CD4-positive, alpha-beta T cell (primary cell): ENCODE measurements around the gene SIAH1. TPM values are rescaled to one million over a fixed set of nuclear protein-coding genes. Genes with fewer than 3 reads are reported as not detected.

Source experiments
- ATAC-seq: fragments of 200-7000 bp; cut with Tn5 transposase; one replicate; pipeline ENCODE4 v1.10.0; 2022; ENCODE audit warnings: mild to moderate bottlenecking; ENCODE audit not compliant: poor library complexity
- CTCF ChIA-PET: fragments of 350-600 bp; sonication (Branson Sonifier 250); formaldehyde crosslinking; loops from one replicate; lab custom pipeline; 2021; ENCODE audit warnings: antibody characterized with exemption, inconsistent platforms; lab: Charles Lee
- POLR2A ChIA-PET: fragments of 350-600 bp; sonication (Branson Sonifier 250); formaldehyde crosslinking; loops from one replicate; lab custom pipeline; 2021; ENCODE audit warnings: antibody characterized with exemption, inconsistent platforms; lab: Charles Lee
- DNase-seq, 14 experiments: peaks; one replicate each; pipeline ENCODE4 v3.0.0-alpha.2; 2013 to 2020; ENCODE audit warnings: mixed read lengths in 2 of 14
- H3K27ac ChIP-seq, 2 donors: one replicate each; pipeline versions ENCODE4 v1.5.1 to v1.7.0; 2013; ENCODE audit warnings: low read length in 2 of 2, low read depth in 1 of 2, mild to moderate bottlenecking in 1 of 2
- H3K27me3 ChIP-seq, 2 experiments: 1 replicate in 1 of 2; 2 replicates in 1 of 2; pipeline versions ENCODE4 v1.6.1 to v1.7.0; 2013; ENCODE audit warnings: low read length in 2 of 2, control low read depth in 1 of 2, mild to moderate bottlenecking in 1 of 2, moderate library complexity in 1 of 2; ENCODE audit not compliant: insufficient read depth in 2 of 2, control insufficient read depth in 1 of 2
- H3K36me3 ChIP-seq: one replicate; pipeline ENCODE4 v1.6.1; 2013; ENCODE audit warnings: low read length, control low read depth; ENCODE audit not compliant: insufficient read depth
- H3K4me1 ChIP-seq: one replicate; pipeline ENCODE4 v1.6.1; 2013; ENCODE audit warnings: low read length, control low read depth; ENCODE audit not compliant: insufficient read depth
- H3K4me3 ChIP-seq: one replicate; pipeline ENCODE4 v1.5.1; 2013; ENCODE audit warnings: mild to moderate bottlenecking, low read length, moderate library complexity
- H3K9me3 ChIP-seq, 2 experiments: 1 replicate in 1 of 2; 2 replicates in 1 of 2; pipeline versions ENCODE4 v1.6.1 to v1.7.0; 2013; ENCODE audit warnings: low read length in 2 of 2, mild to moderate bottlenecking in 2 of 2, control low read depth in 1 of 2, moderate library complexity in 1 of 2; ENCODE audit not compliant: control insufficient read depth in 1 of 2, insufficient read depth in 1 of 2
- H3K27ac Mint-ChIP-seq: one replicate; pipeline ENCODE4 v1.8.0; 2020; ENCODE audit warnings: mixed read lengths
- H3K27me3 Mint-ChIP-seq: one replicate; pipeline ENCODE4 v1.8.0; 2021; ENCODE audit warnings: mixed read lengths
- H3K36me3 Mint-ChIP-seq: one replicate; pipeline ENCODE4 v1.8.0; 2021; ENCODE audit warnings: low read depth, mixed read lengths
- H3K4me1 Mint-ChIP-seq: one replicate; pipeline ENCODE4 v1.8.0; 2021; ENCODE audit warnings: low read depth, mixed read lengths
- H3K4me3 Mint-ChIP-seq: one replicate; pipeline ENCODE4 v1.8.0; 2020; ENCODE audit warnings: mild to moderate bottlenecking, mixed read lengths
- H3K9me3 Mint-ChIP-seq: one replicate; pipeline ENCODE4 v1.8.0; 2020; ENCODE audit warnings: mixed read lengths
- intact Hi-C, 2 experiments: fragments of 100-400 bp; cut with DNase I in 1 of 2; cut with micrococcal nuclease in 1 of 2; formaldehyde crosslinking; loops; one replicate each; pipeline versions ENCODE4 v1.15.1 to v1.9.0; 2023 to 2025; cut with DNase I, micrococcal nuclease
- total RNA-seq, 174 experiments: library from RNA in 2 of 174; stranded (reverse) in 2 of 174; gene quantifications; one replicate each; pipeline ENCODE4 v1.2.3 and lab custom pipeline; 2021 to 2026
- TF ChIP-seq, protein P1 (sequence below): fragments of 200-600 bp; IDR thresholded peaks from one replicate; pipeline ENCODE4 v1.8.0; 2022; ENCODE audit warnings: antibody characterized with exemption, mild to moderate bottlenecking

SIAH1 gene
- total RNA-seq, 2 experiments from 2014 or later: 40.9 to 43.0 TPM

DNA sequence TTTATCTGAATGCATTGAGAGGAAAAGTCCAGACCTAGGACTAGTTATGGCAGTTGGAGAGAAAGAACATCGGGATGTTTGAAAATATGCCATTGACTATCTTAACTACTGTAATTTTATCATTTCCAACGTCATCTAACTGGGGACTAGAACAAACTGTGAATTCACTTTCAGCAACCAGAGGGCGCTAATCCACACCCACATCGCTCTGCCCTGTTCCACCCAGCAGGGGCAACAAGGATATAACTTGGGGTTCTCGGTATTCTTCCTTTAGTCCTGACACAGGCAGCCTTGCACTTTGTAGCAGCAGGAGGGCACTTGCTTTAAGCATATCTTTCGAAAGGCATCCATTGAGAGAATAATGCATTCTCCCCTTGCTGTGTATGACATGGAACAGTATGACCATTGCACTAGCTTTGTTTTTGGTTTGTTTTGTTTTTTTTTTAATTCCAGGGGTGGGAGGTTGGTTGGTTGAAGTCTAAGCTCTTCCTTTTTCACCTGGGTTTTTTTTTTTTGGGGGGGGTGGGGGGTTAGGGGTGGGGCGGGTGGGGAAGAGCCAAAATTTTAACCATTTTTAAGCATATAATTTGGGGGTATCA is 31.5 kb downstream of the SIAH1 start:
- POLR2A ChIA-PET: interaction anchor here (0.9 to 5.3 kb wide), 7 partner anchors 12 to 276 kb away, joined by 3 to 26 read pairs (median 6); partner anchors contain the start of gene SIAH1
- peak; percentile 47 to 90 (median 59) for DNase-seq
- H3K27me3 Mint-ChIP-seq: no peaks in the 10 kb centered on the region

GRCh38 chr16:48352648-48353390 is 32.4 kb downstream of the SIAH1 start:
- TF ChIP-seq, protein P1, sequence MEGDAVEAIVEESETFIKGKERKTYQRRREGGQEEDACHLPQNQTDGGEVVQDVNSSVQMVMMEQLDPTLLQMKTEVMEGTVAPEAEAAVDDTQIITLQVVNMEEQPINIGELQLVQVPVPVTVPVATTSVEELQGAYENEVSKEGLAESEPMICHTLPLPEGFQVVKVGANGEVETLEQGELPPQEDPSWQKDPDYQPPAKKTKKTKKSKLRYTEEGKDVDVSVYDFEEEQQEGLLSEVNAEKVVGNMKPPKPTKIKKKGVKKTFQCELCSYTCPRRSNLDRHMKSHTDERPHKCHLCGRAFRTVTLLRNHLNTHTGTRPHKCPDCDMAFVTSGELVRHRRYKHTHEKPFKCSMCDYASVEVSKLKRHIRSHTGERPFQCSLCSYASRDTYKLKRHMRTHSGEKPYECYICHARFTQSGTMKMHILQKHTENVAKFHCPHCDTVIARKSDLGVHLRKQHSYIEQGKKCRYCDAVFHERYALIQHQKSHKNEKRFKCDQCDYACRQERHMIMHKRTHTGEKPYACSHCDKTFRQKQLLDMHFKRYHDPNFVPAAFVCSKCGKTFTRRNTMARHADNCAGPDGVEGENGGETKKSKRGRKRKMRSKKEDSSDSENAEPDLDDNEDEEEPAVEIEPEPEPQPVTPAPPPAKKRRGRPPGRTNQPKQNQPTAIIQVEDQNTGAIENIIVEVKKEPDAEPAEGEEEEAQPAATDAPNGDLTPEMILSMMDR: no peak
- peaks cover 2% of the 10 kb centered on the region for H3K4me1 ChIP-seq
- no peaks in the 10 kb centered on the region for H3K9me3 ChIP-seq
- Mint-ChIP-seq H3K27me3 (no peaks in the 10 kb centered on the region), H3K4me3 (no peak overlapping the region), H3K9me3 (no peaks in the 10 kb centered on the region), H3K4me1 (peaks cover 12% of the 10 kb centered on the region), H3K36me3 (peaks cover 76% of the 10 kb centered on the region), H3K27ac (no peak overlapping the region)
- ATAC-seq: no peak
- no peak for DNase-seq
- H3K27ac ChIP-seq: no peak overlapping the region
- ChIA-PET CTCF (interaction anchor here (0.7 to 6.2 kb wide), 7 partner anchors 12 to 278 kb away, joined by 3 to 42 read pairs (median 9); no protein-coding TSS in a partner anchor), POLR2A (interaction anchor here (1.5 to 2.5 kb wide), 3 partner anchors 13 to 277 kb away, joined by 6 to 12 read pairs (median 10); no protein-coding TSS in a partner anchor)
- peaks cover 49% of the 10 kb centered on the region for H3K36me3 ChIP-seq
- H3K27me3 ChIP-seq: no peaks in the 10 kb centered on the region
- H3K4me3 ChIP-seq: no peak overlapping the region
- intact Hi-C loops: loop anchor here (1.0 to 5.0 kb wide), 5 partner anchors 13 to 277 kb away; no protein-coding TSS in a partner anchor

More for the DNA sequence above, 31.5 kb downstream of the SIAH1 start:
- H3K36me3 ChIP-seq: peaks cover 44% of the 10 kb centered on the region
- H3K27me3 ChIP-seq: no peaks in the 10 kb centered on the region
- Mint-ChIP-seq H3K36me3 (peaks cover 73% of the 10 kb centered on the region), H3K4me3 (no peak overlapping the region), H3K9me3 (no peaks in the 10 kb centered on the region), H3K27ac (peak overlapping the region; percentile 67), H3K4me1 (peaks cover 12% of the 10 kb centered on the region)
- CTCF ChIA-PET: interaction anchor here (0.7 to 6.2 kb wide), 10 partner anchors 11 to 277 kb away, joined by 3 to 42 read pairs (median 6); no protein-coding TSS in a partner anchor
- ATAC-seq: peak; percentile 98
- intact Hi-C loops: loop anchor here (1.0 to 5.0 kb wide), 6 partner anchors 13 to 277 kb away; no protein-coding TSS in a partner anchor
- H3K9me3 ChIP-seq: no peaks in the 10 kb centered on the region
- no peak overlapping the region for H3K4me3 ChIP-seq
- H3K4me1 ChIP-seq: peaks cover 2% of the 10 kb centered on the region
- TF ChIP-seq, protein P1: peak; percentile 85
- H3K27ac ChIP-seq: no peak overlapping the region

DNA sequence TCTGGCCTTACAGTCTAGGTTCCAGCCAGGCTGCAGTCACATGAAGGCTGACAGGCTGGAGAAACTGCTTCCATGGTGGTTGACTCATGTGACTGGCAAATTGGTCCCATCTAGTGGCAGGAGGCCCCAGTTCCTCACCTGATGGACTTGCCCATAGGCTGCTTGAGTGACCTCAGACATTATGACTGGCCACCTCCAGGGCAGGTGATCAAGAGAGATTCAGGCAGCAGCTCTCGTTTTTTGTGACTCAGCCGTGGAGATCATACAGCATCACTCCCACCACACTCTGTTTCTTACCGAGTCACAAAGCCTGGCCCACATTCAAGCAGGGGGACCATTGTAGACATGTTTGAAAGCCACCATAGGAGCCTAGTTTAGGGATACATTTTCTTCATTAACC is 34.5 kb downstream of the SIAH1 start:
- peaks cover 6% of the 10 kb centered on the region for H3K4me1 ChIP-seq
- no peaks in the 10 kb centered on the region for H3K9me3 Mint-ChIP-seq
- ChIA-PET POLR2A (interaction anchor here (1.2 kb wide), 1 partner anchor 273 kb away, joined by 4 read pairs; no protein-coding TSS in a partner anchor), CTCF (interaction anchor here (1.3 to 4.5 kb wide), 2 partner anchors 272 to 280 kb away, joined by 6 to 16 read pairs; no protein-coding TSS in a partner anchor)
- no peak overlapping the region for H3K27ac ChIP-seq
- no peaks in the 10 kb centered on the region for H3K27me3 ChIP-seq
- H3K27me3 Mint-ChIP-seq: no peaks in the 10 kb centered on the region
- no peak for ATAC-seq
- H3K9me3 ChIP-seq: no peaks in the 10 kb centered on the region
- H3K36me3 Mint-ChIP-seq: peaks cover 84% of the 10 kb centered on the region
- H3K27ac Mint-ChIP-seq: no peak overlapping the region
- no peak overlapping the region for H3K4me3 ChIP-seq
- H3K36me3 ChIP-seq: peaks cover 52% of the 10 kb centered on the region
- no peak overlapping the region for H3K4me3 Mint-ChIP-seq
- intact Hi-C loops: loop anchor here in 1 of 2 experiments (5.0 kb wide), 1 partner anchor 192 kb away; no protein-coding TSS in a partner anchor
- TF ChIP-seq, protein P1: no peak
- DNase-seq: no peak
- peaks cover 25% of the 10 kb centered on the region for H3K4me1 Mint-ChIP-seq
